OCI-M2 (cell line): ENCODE data around the gene CSNK1G1.
A peak's percentile ranks its signal among the peaks of the same experiment; 100 is the strongest.

ENCODE experiments used
- DNase-seq: peaks from one replicate; lab custom pipeline; 2025; ENCODE audit not compliant: unreplicated experiment; lab: John Stamatoyannopoulos, UW

CSNK1G1 gene

GRCh38 chr15:64205202-64205601 is 150.8 kb downstream of the CSNK1G1 start:
- no peak for DNase-seq

GRCh38 chr15:64197425-64197824 is 158.5 kb downstream of the CSNK1G1 start:
- DNase-seq = no peak

DNA sequence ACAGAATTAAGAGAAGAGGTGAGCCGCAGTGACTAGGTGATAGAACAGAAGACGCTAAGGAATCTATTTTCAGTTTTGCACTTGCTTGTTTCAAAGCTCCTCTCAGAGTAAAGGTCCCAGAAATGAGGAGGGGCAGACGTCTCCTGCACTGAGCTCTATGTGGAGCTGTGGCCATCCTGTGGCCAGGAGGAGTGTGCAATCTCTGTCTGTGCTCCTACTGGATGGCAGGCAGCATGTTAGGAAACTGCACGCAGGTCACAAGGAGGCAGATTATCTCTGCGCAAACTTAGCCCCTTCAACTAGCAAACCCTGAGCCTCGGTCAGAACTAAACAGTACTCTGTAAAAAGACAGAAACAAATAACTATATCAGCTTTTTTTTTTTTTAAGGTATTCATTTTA is 162.0 kb downstream of the CSNK1G1 start:
- no peak for DNase-seq

- no peak for DNase-seq
Observed at GRCh38 chr15:64191971-64192830, 163.8 kb downstream of the CSNK1G1 start.

- no peak for DNase-seq
Observed at GRCh38 chr15:64187396-64188191, 168.4 kb downstream of the CSNK1G1 start.

GRCh38 chr15:64185146-64185911 is 170.6 kb downstream of the CSNK1G1 start:
- no peak for DNase-seq

GRCh38 chr15:64182859-64183370 is 173.1 kb downstream of the CSNK1G1 start:
- no peak for DNase-seq

DNA sequence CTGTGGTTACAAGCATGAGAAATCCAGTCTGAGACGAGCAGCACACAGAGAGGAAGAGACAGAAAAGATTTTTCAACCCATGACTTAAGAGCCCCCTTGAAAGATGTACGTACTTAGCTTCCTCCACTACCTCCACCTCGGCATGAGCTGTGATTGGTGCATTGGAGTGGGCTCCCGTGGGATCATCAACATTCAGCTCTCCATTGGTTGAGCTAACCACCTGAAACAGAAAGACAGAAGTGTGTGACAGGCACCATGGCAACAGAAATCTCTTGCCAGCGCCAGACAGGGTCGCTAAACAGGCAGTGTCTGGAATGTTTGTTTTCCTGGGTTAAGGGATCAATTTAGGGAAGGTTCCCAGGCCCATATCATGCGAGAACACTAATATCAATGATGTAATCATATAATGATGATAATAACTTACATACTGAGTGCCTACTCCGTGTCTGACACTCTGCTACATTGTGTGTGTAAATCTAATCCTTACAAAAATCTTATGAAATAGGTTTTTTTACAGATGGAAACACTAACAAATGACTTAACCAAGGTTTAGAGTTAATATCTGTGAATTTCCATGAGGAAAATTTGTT is 175.6 kb downstream of the CSNK1G1 start:
- DNase-seq = no peak

- no peak for DNase-seq
Observed at GRCh38 chr15:64166102-64166890, 189.7 kb downstream of the CSNK1G1 start.

- DNase-seq = no peak
Observed at GRCh38 chr15:64164436-64164835, 191.5 kb downstream of the CSNK1G1 start.

DNA sequence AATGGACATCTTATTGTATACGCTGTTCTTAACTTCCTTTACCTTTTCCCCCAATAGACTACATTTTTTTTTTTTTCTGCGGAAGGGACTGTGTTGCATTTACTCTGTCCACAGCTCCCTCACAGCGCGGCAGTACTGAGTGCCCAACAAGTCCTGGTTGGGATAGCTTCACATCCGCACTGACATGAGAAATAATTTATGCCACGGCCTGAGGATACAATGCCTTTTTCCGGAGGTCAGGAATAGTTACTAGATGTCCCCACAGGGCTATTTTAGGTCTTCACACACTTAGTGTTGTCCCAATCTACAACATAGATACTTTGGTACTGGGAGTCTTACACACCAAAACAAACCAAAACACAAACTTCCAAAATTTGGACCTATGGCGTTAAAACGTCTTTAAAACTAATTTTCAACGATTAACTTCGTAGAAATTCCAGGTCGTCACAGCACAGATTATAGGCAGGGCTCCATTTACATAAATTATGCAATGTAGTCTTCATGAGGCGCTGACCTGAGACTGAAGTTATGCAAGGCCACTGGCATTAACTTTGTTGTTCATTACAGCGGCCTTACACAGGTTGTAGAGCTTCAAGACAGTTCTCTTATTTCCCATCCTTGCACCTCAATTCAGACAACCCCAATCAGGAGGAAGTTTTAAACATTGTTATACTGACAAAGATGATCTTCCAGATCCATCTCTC is 192.2 kb downstream of the CSNK1G1 start:
- no peak for DNase-seq

DNA sequence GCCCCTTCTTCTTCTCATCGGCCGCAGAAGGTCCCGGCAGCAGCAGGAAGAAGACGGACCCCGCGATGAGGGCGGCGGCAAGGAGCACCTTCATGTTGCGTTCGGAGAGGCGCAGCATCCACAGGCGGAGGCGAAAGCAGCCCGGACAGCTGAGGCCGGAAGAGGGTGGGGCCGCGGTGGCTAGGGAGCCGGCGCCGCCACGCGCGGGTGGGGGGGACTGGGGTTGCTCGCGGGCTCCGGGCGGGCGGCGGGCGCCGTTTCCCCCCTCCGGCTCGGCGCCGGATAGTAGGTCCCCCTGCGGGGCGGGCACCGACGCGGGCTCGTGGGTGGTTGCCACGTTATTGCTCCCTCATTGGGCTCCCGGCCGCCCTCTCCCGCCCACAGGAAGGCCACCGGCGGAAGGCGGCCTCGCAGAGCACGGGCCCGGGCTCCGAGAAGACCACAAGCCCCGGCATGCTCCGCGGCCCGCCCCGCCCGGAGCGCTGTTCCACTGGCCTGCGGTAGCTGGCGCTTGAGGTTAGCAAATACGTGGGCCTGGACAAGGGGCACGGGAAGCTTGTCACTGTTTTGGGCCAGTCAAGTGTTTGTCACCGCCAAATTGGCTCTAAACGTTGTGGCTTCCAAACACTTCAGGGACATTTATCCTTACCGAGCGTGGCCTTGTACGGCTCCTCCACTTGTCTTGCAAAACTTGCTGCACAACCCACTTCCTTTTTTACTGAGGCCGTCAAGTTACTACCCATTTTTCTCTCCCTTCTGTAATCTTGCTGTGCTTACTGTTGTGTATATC is 192.9 kb downstream of the CSNK1G1 start, which contains the start of gene PPIB:
Gene PPIB (minus strand): TSS at position 154 of the 790 bp plus-strand sequence. CDS start 36 bp downstream, at position 118.
- DNase-seq = peak; percentile 94

- DNase-seq = no peak
Observed at GRCh38 chr15:64162478-64162868, 193.5 kb downstream of the CSNK1G1 start.

DNA sequence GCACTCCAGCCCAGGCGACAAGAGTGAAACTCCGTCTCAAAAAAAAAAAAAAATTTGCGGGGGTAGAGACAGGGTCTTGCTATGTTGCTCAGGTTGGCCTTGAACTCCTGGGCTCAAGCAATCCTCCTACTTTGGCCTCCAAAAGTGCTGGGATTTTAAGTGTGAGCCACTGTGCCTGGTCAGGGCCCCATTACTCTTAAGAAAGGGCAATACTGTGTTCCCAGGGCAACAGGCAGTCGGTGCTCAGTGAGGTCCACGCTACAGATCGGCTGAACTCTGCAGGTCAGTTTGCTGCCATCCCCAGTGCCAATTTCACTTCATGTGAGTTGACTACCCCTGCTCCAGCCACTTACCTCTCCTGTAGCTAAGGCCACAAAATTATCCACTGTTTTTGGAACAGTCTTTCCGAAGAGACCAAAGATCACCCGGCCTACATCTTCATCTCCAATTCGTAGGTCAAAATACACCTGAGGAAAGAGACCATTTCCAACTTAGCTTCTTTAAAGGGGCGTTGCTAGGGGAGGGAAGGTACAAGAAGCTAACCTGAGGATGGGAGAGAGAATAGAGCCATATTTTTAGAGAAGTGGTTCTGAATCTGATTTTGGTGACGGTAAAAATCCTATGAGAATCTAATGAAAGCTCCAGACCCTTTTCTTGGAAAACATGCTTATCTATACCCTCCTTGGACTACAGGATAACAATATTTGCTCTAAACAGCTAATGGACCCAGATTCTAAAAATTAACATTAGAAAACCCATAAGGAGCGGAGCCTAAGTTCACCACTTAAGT is 194.1 kb downstream of the CSNK1G1 start:
- no peak for DNase-seq

DNA sequence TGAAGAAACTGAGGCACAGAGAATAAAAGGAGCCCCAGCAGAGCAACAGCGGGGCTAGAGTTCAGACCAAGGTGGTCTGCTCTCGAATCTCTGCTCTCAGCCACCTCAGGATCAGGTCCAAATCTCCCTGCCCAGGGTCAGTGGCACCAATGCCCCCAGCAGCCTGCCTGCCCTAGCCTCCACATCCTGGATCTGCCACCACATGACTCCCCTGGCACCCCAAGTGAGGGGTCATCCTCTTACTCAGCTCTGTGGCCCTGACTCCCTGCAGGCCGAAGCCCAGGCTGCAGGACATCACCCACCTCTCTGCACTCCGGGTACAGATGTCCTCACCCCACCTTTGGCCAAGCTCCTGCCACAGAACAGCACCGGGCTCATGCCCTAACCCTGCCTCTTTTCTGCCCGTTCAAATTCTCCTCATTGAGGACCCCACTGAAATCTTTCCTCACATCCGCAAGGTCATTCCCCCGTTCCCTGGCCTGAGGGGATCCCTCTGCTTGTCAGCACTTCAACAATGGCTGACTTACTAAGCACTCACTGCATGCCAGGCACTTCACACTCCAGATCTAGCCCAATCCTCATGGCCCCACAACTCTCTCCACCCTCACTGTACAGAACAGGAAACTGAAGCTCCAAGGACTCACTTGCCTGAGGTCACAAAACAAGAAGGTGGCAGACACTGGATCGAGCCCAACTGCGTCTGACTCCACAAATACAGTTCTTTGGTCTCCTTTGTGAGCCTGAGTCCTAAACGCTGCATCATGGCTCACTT is 197.4 kb downstream of the CSNK1G1 start:
- no peak for DNase-seq

DNA sequence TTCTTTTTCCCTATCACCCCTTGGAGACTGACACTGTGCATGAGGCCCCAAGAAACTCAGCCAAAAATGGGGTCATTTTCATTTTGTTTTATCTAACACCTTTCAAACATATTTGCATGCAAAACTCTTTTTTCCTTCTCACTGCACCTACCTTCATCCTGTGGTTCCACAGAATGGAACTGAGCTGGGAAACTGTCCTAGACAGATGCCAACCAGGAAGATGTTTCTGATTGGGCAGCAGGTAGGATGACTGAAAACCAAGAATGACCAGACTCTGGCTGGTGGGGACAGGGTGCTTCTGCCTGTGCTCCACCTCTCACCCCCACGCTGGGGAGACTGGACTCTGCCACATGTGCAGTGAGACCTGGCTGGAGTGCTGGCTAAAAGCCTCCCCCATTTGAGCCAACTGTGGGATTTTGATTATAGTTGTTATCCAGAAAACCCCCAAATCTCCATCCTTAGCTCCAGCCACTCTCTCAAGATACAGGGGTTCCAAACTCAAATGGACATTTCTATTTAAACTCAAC is 198.3 kb downstream of the CSNK1G1 start:
- DNase-seq = no peak
